ENCODE measurements around the gene THSD7A. TPM values are rescaled to one million over a fixed set of nuclear protein-coding genes. Genes with fewer than 3 reads are reported as not detected.
"Not testable (repeated sequence)": the region's sequence is repeated elsewhere in the genome, so short reads cannot be mapped to it uniquely, and the experiment has no call there.

The THSD7A gene
- total RNA-seq, 4 donors from 2014 or later = 16.2 to 36.4 (median 21.5) TPM

DNA sequence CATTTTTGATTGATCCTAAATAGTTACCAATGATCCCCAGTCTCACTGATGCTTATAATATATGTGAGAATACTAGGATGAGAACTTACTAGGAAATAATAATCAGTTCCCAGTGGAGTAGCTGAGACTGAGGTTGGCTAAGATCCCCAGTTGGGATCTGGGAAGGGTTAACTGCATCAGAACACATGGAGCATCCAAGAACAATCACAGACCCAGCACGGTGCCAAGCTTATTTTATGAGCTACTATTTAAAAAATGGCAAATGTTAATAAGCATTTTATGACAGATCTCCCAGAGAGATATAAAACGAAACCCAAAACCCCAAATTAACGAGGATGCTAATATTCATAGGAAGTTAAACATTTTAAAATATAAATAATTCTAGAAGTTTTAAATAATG lies 379.5 kb downstream of the THSD7A start:
- intact Hi-C loops (cut with DNase I; ENCODE audit: low total_unique reads) = no loop called here
- H3K4me3 ChIP-seq = no peak overlapping the region
- no peak overlapping the region for H3K27ac ChIP-seq
- TF ChIP-seq POLR2A (IDR thresholded peaks at IDR 0.05) (no peak), CTCF (IDR thresholded peaks at IDR 0.05) (no peak)
- no peaks in the 10 kb centered on the region for H3K9me3 ChIP-seq
- H3K27me3 ChIP-seq = no peaks in the 10 kb centered on the region
- no peaks in the 10 kb centered on the region for H3K4me1 ChIP-seq
- DNase-seq = no peak
- no peaks in the 10 kb centered on the region for H3K36me3 ChIP-seq

DNA sequence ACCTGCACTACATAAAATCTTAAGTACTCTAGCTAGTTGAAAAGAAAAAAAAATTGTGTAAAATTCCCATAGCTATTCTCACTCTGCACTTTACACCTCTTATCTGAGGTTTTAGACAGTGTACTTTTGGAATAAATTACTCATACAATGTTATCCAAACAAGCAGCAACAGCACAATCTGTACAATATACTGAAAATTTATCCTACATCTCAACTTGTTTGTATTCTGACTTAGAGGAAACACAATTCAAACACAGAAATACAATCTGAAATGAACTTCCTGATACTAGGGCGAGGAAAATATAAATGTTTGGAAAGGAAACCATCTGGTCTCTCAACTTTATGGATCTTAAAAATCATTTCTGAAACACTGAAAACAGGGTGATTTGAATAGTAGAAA lies 381.7 kb downstream of the THSD7A start:
- Histone ChIP-seq H3K36me3 (no peaks in the 10 kb centered on the region), H3K27me3 (no peaks in the 10 kb centered on the region), H3K27ac (no peak overlapping the region), H3K4me3 (no peak overlapping the region), H3K9me3 (no peaks in the 10 kb centered on the region), H3K4me1 (no peaks in the 10 kb centered on the region)
- no peak for DNase-seq
- TF ChIP-seq CTCF (IDR thresholded peaks at IDR 0.05) (no peak), POLR2A (IDR thresholded peaks at IDR 0.05) (no peak)
- intact Hi-C loops (cut with DNase I; ENCODE audit: low total_unique reads) = no loop called here

DNA sequence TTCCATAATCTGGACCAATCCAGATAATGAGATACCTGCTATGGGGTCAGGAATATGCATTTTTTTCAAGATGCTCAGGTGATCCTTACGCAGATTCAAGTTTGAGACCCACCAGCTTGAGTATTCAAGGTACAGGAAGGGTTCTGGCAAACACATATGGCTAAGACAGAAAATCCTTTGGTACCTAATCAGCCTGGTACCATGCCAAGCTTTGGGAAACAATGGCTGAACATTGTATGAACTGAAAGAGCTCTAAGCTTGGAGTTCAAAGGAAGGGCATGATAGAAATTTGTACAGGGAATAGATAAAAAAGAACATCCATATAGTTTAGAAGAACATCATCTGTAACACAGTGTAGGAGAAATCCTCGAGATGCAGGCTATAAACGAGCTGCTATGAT lies 382.7 kb downstream of the THSD7A start:
- Histone ChIP-seq H3K36me3 (no peaks in the 10 kb centered on the region), H3K27ac (no peak overlapping the region), H3K27me3 (no peaks in the 10 kb centered on the region), H3K4me1 (no peaks in the 10 kb centered on the region), H3K4me3 (no peak overlapping the region), H3K9me3 (no peaks in the 10 kb centered on the region)
- no peak for TF ChIP-seq CTCF (IDR thresholded peaks at IDR 0.05)
- no peak for TF ChIP-seq POLR2A (IDR thresholded peaks at IDR 0.05)
- intact Hi-C loops (cut with DNase I; ENCODE audit: low total_unique reads) = no loop called here
- no peak for DNase-seq

DNA sequence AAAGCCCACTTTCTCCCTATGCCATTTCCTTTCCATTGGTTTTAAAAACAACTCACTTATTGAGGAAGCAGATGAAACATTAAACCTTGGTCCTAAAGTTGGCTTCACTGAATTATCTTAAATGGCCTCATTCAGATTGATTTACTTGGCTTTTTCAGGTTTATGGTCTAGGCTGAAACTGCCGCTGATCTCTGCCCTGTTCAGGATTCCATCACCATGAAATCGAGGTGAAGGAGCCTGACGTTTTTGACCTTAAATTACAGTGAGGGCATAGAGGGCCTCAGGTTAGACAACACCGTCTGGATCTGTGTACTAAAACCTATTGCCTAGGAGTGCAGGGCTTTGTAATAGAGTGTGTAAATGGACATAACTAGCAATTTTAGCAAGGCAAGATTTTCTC lies 383.7 kb downstream of the THSD7A start:
- Histone ChIP-seq H3K36me3 (no peaks in the 10 kb centered on the region), H3K27ac (no peak overlapping the region), H3K9me3 (no peaks in the 10 kb centered on the region), H3K4me1 (no peaks in the 10 kb centered on the region), H3K4me3 (no peak overlapping the region), H3K27me3 (no peaks in the 10 kb centered on the region)
- no peak for DNase-seq
- intact Hi-C loops (cut with DNase I; ENCODE audit: low total_unique reads) = no loop called here
- TF ChIP-seq POLR2A (IDR thresholded peaks at IDR 0.05) (no peak), CTCF (IDR thresholded peaks at IDR 0.05) (no peak)

GRCh38 chr7:11447106-11447505 lies 384.9 kb downstream of the THSD7A start:
- Histone ChIP-seq H3K4me1 (no peaks in the 10 kb centered on the region), H3K27me3 (no peaks in the 10 kb centered on the region), H3K27ac (no peak overlapping the region), H3K9me3 (no peaks in the 10 kb centered on the region), H3K36me3 (no peaks in the 10 kb centered on the region), H3K4me3 (no peak overlapping the region)
- TF ChIP-seq CTCF (IDR thresholded peaks at IDR 0.05) = no peak
- TF ChIP-seq POLR2A (IDR thresholded peaks at IDR 0.05) = no peak
- no peak for DNase-seq
- intact Hi-C loops (cut with DNase I; ENCODE audit: low total_unique reads) = no loop called here

DNA sequence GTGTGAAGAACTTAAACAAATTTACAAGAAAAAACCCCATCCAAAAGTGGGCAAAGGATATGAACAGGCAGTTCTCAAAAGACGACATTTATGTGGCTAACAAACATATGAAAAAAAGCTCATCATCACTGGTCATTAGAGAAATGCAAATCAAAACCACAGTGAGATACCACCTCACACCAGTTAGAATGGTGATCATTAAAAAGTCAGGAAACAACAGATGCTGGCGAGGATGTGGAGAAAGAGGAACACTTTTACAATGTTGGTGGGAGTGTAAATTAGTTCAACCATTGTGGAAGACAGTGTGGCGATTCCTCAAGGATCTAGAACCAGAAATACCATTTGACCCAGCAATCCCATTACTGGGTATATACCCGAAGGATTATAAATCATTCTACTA lies 388.1 kb downstream of the THSD7A start:
- H3K9me3 ChIP-seq; H3K27ac ChIP-seq; intact Hi-C loops (cut with DNase I; ENCODE audit: low total_unique reads); H3K27me3 ChIP-seq; H3K36me3 ChIP-seq; DNase-seq; H3K4me1 ChIP-seq; H3K4me3 ChIP-seq: not testable (repeated sequence)
